ENCODE results near the gene TRAPPC10. TPM values are rescaled to one million over a fixed set of nuclear protein-coding genes. Genes with fewer than 3 reads are reported as not detected.
A peak's percentile ranks its signal among the peaks of the same experiment; 100 is the strongest.

TRAPPC10 gene
- 10 to 100 TPM; 37.1 to 38.6 TPM for total RNA-seq

- H3K27me3 Mint-ChIP-seq (ENCODE audit: low read depth) = no peaks in the 10 kb centered on the region
- no peaks in the 10 kb centered on the region for H3K36me3 Mint-ChIP-seq (ENCODE audit: low read depth)
- peaks cover 41% of the 10 kb centered on the region for H3K4me1 Mint-ChIP-seq (ENCODE audit: low read depth)
- peak within 1 kb of the TSS; percentile 85 for H3K4me3 Mint-ChIP-seq
- intact Hi-C loops (cut with micrococcal nuclease) = loop anchor here (2.0 to 10.0 kb wide), 5 partner anchors 71 to 1073 kb away; partner anchors contain the start of genes AGPAT3 and PTTG1IP
- peak; percentile 84 for DNase-seq
- peak within 1 kb of the TSS; percentile 90 for H3K27ac Mint-ChIP-seq
- H3K9me3 Mint-ChIP-seq = no peaks in the 10 kb centered on the region
- CTCF ChIA-PET = interaction anchor here (1.0 kb wide), 1 partner anchor 9 kb away, joined by 5 read pairs; no protein-coding TSS in a partner anchor
These were observed at the start of gene TRAPPC10 for GRCh38 chr21:44011579-44012473. Gene TRAPPC10 (plus strand): TSS chr21:44012309. CDS start chr21:44012494, 185 bp downstream.

- Mint-ChIP-seq H3K36me3 (ENCODE audit: low read depth) (peaks cover 20% of the 10 kb centered on the region), H3K4me1 (ENCODE audit: low read depth) (peaks cover 7% of the 10 kb centered on the region), H3K27me3 (ENCODE audit: low read depth) (no peaks in the 10 kb centered on the region), H3K4me3 (no peak overlapping the region), H3K27ac (no peak overlapping the region), H3K9me3 (no peaks in the 10 kb centered on the region)
- intact Hi-C loops (cut with micrococcal nuclease) = no loop called here
- CTCF ChIA-PET = no interaction called here
- no peak for DNase-seq
These were observed 46.1 kb upstream of the TRAPPC10 start for GRCh38 chr21:43965911-43966585.

GRCh38 chr21:43966946-43967512, 45.1 kb upstream of the TRAPPC10 start:
- Mint-ChIP-seq H3K27me3 (ENCODE audit: low read depth) (no peaks in the 10 kb centered on the region), H3K27ac (no peak overlapping the region), H3K4me3 (no peak overlapping the region), H3K9me3 (no peaks in the 10 kb centered on the region), H3K4me1 (ENCODE audit: low read depth) (no peaks in the 10 kb centered on the region), H3K36me3 (ENCODE audit: low read depth) (peaks cover 17% of the 10 kb centered on the region)
- DNase-seq = no peak
- CTCF ChIA-PET = no interaction called here
- intact Hi-C loops (cut with micrococcal nuclease) = no loop called here

GRCh38 chr21:43967981-43968380, 44.1 kb upstream of the TRAPPC10 start:
- no peak overlapping the region for H3K27ac Mint-ChIP-seq
- no peak overlapping the region for H3K4me3 Mint-ChIP-seq
- no peaks in the 10 kb centered on the region for H3K27me3 Mint-ChIP-seq (ENCODE audit: low read depth)
- no peaks in the 10 kb centered on the region for H3K4me1 Mint-ChIP-seq (ENCODE audit: low read depth)
- intact Hi-C loops (cut with micrococcal nuclease) = no loop called here
- H3K9me3 Mint-ChIP-seq = no peaks in the 10 kb centered on the region
- peaks cover 15% of the 10 kb centered on the region for H3K36me3 Mint-ChIP-seq (ENCODE audit: low read depth)
- CTCF ChIA-PET = no interaction called here
- DNase-seq = no peak

- Mint-ChIP-seq H3K4me3 (no peak overlapping the region), H3K9me3 (no peaks in the 10 kb centered on the region), H3K27me3 (ENCODE audit: low read depth) (no peaks in the 10 kb centered on the region), H3K27ac (no peak overlapping the region), H3K36me3 (ENCODE audit: low read depth) (peaks cover 12% of the 10 kb centered on the region), H3K4me1 (ENCODE audit: low read depth) (no peaks in the 10 kb centered on the region)
- intact Hi-C loops (cut with micrococcal nuclease) = no loop called here
- DNase-seq = no peak
- CTCF ChIA-PET = no interaction called here
These were observed 43.5 kb upstream of the TRAPPC10 start for GRCh38 chr21:43968410-43969114.

- H3K4me3 Mint-ChIP-seq = no peak overlapping the region
- H3K4me1 Mint-ChIP-seq (ENCODE audit: low read depth) = no peaks in the 10 kb centered on the region
- CTCF ChIA-PET = no interaction called here
- DNase-seq = no peak
- no peak overlapping the region for H3K27ac Mint-ChIP-seq
- no peaks in the 10 kb centered on the region for H3K9me3 Mint-ChIP-seq
- intact Hi-C loops (cut with micrococcal nuclease) = no loop called here
- peaks cover 11% of the 10 kb centered on the region for H3K36me3 Mint-ChIP-seq (ENCODE audit: low read depth)
- H3K27me3 Mint-ChIP-seq (ENCODE audit: low read depth) = no peaks in the 10 kb centered on the region
These were observed 43.0 kb upstream of the TRAPPC10 start for GRCh38 chr21:43969115-43969444.

- H3K4me1 Mint-ChIP-seq (ENCODE audit: low read depth) = peaks cover 7% of the 10 kb centered on the region
- H3K4me3 Mint-ChIP-seq = no peak overlapping the region
- CTCF ChIA-PET = no interaction called here
- intact Hi-C loops (cut with micrococcal nuclease) = no loop called here
- H3K9me3 Mint-ChIP-seq = no peaks in the 10 kb centered on the region
- no peak for DNase-seq
- H3K27ac Mint-ChIP-seq = no peak overlapping the region
- no peaks in the 10 kb centered on the region for H3K27me3 Mint-ChIP-seq (ENCODE audit: low read depth)
- peaks cover 11% of the 10 kb centered on the region for H3K36me3 Mint-ChIP-seq (ENCODE audit: low read depth)
These were observed 41.6 kb upstream of the TRAPPC10 start for GRCh38 chr21:43970551-43970950.

GRCh38 chr21:43971201-43971991, 40.7 kb upstream of the TRAPPC10 start:
- CTCF ChIA-PET = no interaction called here
- Mint-ChIP-seq H3K27me3 (ENCODE audit: low read depth) (no peaks in the 10 kb centered on the region), H3K36me3 (ENCODE audit: low read depth) (peaks cover 11% of the 10 kb centered on the region), H3K4me1 (ENCODE audit: low read depth) (peaks cover 7% of the 10 kb centered on the region), H3K4me3 (no peak overlapping the region), H3K9me3 (no peaks in the 10 kb centered on the region), H3K27ac (no peak overlapping the region)
- DNase-seq = no peak
- intact Hi-C loops (cut with micrococcal nuclease) = no loop called here

GRCh38 chr21:43971992-43972255, 40.2 kb upstream of the TRAPPC10 start:
- Mint-ChIP-seq H3K27ac (no peak overlapping the region), H3K4me3 (no peak overlapping the region), H3K9me3 (no peaks in the 10 kb centered on the region), H3K27me3 (ENCODE audit: low read depth) (no peaks in the 10 kb centered on the region), H3K4me1 (ENCODE audit: low read depth) (peaks cover 7% of the 10 kb centered on the region), H3K36me3 (ENCODE audit: low read depth) (peaks cover 11% of the 10 kb centered on the region)
- no peak for DNase-seq
- CTCF ChIA-PET = no interaction called here
- intact Hi-C loops (cut with micrococcal nuclease) = no loop called here

GRCh38 chr21:43972850-43973633, 39.1 kb upstream of the TRAPPC10 start:
- intact Hi-C loops (cut with micrococcal nuclease) = no loop called here
- peaks cover 6% of the 10 kb centered on the region for H3K36me3 Mint-ChIP-seq (ENCODE audit: low read depth)
- no peak overlapping the region for H3K27ac Mint-ChIP-seq
- H3K9me3 Mint-ChIP-seq = no peaks in the 10 kb centered on the region
- H3K27me3 Mint-ChIP-seq (ENCODE audit: low read depth) = no peaks in the 10 kb centered on the region
- peaks cover 7% of the 10 kb centered on the region for H3K4me1 Mint-ChIP-seq (ENCODE audit: low read depth)
- no peak for DNase-seq
- H3K4me3 Mint-ChIP-seq = no peak overlapping the region
- CTCF ChIA-PET = interaction anchor here (0.6 to 1.1 kb wide), 3 partner anchors 70 to 164 kb away, joined by 3 to 5 read pairs (median 3); no protein-coding TSS in a partner anchor

- Mint-ChIP-seq H3K27ac (no peak overlapping the region), H3K4me1 (ENCODE audit: low read depth) (peaks cover 7% of the 10 kb centered on the region), H3K36me3 (ENCODE audit: low read depth) (peaks cover 6% of the 10 kb centered on the region), H3K4me3 (no peak overlapping the region), H3K9me3 (no peaks in the 10 kb centered on the region), H3K27me3 (ENCODE audit: low read depth) (no peaks in the 10 kb centered on the region)
- no peak for DNase-seq
- CTCF ChIA-PET = interaction anchor here (0.7 to 1.1 kb wide), 2 partner anchors 70 to 165 kb away, joined by 3 read pairs; no protein-coding TSS in a partner anchor
- intact Hi-C loops (cut with micrococcal nuclease) = no loop called here
These were observed 38.5 kb upstream of the TRAPPC10 start for GRCh38 chr21:43973634-43973955.

Measured in activated naive CD4-positive, alpha-beta T cell treated with anti-CD3 and anti-CD28 coated beads for 36 hours (primary cell).